Heart left ventricle (tissue), 13 donors: ENCODE data around the gene LSM14A.

Experiments used
- POLR2A ChIP-seq, 2 donors: fragments of 450-650 bp; IDR thresholded peaks; one replicate each; pipeline ENCODE4 v1.6.1; 2017; ENCODE audit warnings: antibody characterized with exemption in 2 of 2, mild to moderate bottlenecking in 2 of 2, moderate library complexity in 2 of 2
- TF ChIP-seq, protein P1 (sequence below), 12 donors: fragments of 200-600 bp; sonication (generic) in 4 of 12; IDR thresholded peaks; one replicate each; pipeline versions ENCODE4 v1.5.0 to v1.8.0; 2018 to 2022; ENCODE audit warnings: antibody characterized with exemption in 12 of 12, mild to moderate bottlenecking in 5 of 12
- donor health status: ischemic (EF 13 %, LVEDD 7.1; RV severe dilation, severe dysfunction).
- donor health status: DM: no; HTN: yes; CAD: no.
- donor health status: DM: no; HTN: no; CAD: no.
- donor health status: ischemic (EF 25% LVEDD 6.9; RV normal size, moderate dysfunction).
- donor health status: ischemic (EF 25% LVEDD 5.7; RV mildly dilated, moderate dysfunction).
- donor health status: ischemic (EF 35%, LVEDD 5.7; RV mildly dilated, moderate dysfunction).
- donor health status: nonischemic (EF 11% LVEDD 7.7; RV severe dilation, severe dysfunction).
- donor health status: DM: yes; HTN: yes; CAD: no.
- donor health status: PGD.
- donor health status: ischemic (EF 29% LVEDD 5.4; RV normal size, mild dysfunction).
- donor health status: nonischemic (EF 23%, LVEDD 6.1; RV moderate dilation, normal function).

- no peak for TF ChIP-seq POLR2A (IDR thresholded peaks at IDR 0.05)
- TF ChIP-seq, protein P1, sequence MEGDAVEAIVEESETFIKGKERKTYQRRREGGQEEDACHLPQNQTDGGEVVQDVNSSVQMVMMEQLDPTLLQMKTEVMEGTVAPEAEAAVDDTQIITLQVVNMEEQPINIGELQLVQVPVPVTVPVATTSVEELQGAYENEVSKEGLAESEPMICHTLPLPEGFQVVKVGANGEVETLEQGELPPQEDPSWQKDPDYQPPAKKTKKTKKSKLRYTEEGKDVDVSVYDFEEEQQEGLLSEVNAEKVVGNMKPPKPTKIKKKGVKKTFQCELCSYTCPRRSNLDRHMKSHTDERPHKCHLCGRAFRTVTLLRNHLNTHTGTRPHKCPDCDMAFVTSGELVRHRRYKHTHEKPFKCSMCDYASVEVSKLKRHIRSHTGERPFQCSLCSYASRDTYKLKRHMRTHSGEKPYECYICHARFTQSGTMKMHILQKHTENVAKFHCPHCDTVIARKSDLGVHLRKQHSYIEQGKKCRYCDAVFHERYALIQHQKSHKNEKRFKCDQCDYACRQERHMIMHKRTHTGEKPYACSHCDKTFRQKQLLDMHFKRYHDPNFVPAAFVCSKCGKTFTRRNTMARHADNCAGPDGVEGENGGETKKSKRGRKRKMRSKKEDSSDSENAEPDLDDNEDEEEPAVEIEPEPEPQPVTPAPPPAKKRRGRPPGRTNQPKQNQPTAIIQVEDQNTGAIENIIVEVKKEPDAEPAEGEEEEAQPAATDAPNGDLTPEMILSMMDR (IDR thresholded peaks at IDR 0.05): no peak
Measured at GRCh38 chr19:34131100-34131499, 41.2 kb upstream of the LSM14A start.
